ENCODE results near the gene AXIN1. TPM values are rescaled to one million over a fixed set of nuclear protein-coding genes. Genes with fewer than 3 reads are reported as not detected.
"Not testable (repeated sequence)": the region's sequence is repeated elsewhere in the genome, so short reads cannot be mapped to it uniquely, and the experiment has no call there.

The AXIN1 gene
- total RNA-seq, 4 donors from 2014 or later: 34.3 to 38.4 (median 37.2) TPM

DNA sequence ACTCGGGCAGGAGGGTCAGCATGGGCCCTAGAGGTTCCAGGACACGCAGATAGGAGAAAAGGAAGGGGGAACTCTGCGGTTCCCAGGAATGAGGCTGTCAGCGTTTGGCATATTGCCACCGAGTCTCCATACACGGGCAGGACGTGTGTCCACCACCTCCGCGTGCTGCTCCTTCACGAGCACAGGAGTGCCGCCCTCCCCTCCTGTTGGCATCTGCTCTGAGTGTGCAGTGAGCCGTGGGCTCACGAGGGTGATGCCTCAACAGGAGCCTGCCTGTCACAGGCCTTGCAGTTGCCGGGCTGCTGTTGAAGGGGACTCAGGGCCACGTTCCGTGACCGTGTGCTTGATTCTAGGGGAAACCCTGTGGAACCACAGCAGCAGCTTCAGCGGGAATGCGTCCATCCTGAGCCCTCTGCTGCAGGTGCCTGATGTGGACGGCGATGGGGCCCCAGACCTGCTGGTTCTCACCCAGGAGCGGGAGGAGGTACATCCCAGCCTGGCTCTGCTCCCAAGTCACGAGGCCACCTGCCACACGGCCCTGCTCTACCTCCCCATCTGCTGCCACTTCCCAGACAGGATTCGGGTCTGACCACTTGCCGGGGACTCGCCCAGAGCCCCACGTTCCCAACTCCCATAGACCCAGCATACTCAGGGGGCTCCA lies 91.4 kb downstream of the AXIN1 start:
- Histone ChIP-seq H3K27me3 (no peaks in the 10 kb centered on the region), H3K27ac (no peak overlapping the region), H3K4me3 (no peak overlapping the region), H3K9me3 (no peaks in the 10 kb centered on the region), H3K36me3 (peaks cover 74% of the 10 kb centered on the region), H3K4me1 (peaks cover 7% of the 10 kb centered on the region)
- WGBS: 84% methylated on average over 10 of the region's 28 CpGs
- no peak for DNase-seq (ENCODE audit: low spot score in 2 of 2)
- TF ChIP-seq, protein P1, sequence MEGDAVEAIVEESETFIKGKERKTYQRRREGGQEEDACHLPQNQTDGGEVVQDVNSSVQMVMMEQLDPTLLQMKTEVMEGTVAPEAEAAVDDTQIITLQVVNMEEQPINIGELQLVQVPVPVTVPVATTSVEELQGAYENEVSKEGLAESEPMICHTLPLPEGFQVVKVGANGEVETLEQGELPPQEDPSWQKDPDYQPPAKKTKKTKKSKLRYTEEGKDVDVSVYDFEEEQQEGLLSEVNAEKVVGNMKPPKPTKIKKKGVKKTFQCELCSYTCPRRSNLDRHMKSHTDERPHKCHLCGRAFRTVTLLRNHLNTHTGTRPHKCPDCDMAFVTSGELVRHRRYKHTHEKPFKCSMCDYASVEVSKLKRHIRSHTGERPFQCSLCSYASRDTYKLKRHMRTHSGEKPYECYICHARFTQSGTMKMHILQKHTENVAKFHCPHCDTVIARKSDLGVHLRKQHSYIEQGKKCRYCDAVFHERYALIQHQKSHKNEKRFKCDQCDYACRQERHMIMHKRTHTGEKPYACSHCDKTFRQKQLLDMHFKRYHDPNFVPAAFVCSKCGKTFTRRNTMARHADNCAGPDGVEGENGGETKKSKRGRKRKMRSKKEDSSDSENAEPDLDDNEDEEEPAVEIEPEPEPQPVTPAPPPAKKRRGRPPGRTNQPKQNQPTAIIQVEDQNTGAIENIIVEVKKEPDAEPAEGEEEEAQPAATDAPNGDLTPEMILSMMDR (IDR thresholded peaks at IDR 0.05): no peak
- no peak for TF ChIP-seq POLR2A (IDR thresholded peaks at IDR 0.05)
- TF ChIP-seq EP300 (IDR thresholded peaks at IDR 0.05): no peak
- TF ChIP-seq POLR2AphosphoS5 (IDR thresholded peaks at IDR 0.05): no peak

- no peaks in the 10 kb centered on the region for H3K27me3 ChIP-seq
- TF ChIP-seq POLR2AphosphoS5 (IDR thresholded peaks at IDR 0.05) (no peak), POLR2A (IDR thresholded peaks at IDR 0.05) (no peak), EP300 (IDR thresholded peaks at IDR 0.05) (no peak)
- TF ChIP-seq, protein P1 (IDR thresholded peaks at IDR 0.05): no peak
- H3K9me3 ChIP-seq: no peaks in the 10 kb centered on the region
- no peak for DNase-seq (ENCODE audit: low spot score in 2 of 2)
- peaks cover 80% of the 10 kb centered on the region for H3K36me3 ChIP-seq
- 95% methylated on average over 15 of the region's 19 CpGs for WGBS
- H3K4me1 ChIP-seq: peaks cover under 1% of the 10 kb centered on the region
- H3K27ac ChIP-seq: no peak overlapping the region
- H3K4me3 ChIP-seq: no peak overlapping the region
Measured at GRCh38 chr16:260326-260725, 92.2 kb downstream of the AXIN1 start.

DNA sequence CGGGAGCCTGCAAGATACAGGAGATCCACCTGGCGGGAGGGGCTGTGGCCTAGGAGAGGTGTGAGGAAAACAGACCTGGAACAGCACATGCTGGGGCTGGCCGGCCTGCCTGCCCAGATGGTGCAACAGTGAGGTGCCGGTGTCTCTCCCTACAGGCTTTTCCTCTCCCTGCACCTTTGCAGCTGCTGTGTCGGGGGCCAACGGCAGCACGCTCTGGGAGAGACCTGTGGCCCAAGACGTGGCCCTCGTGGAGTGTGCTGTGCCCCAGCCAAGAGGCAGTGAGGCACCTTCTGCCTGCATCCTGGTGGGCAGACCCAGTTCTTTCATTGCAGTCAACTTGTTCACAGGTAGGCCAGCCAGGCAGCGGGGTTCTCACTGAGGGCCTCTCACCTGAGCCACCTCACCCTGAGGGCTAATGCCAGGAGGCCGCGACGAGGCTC lies 92.7 kb downstream of the AXIN1 start:
- 92% methylated on average over 11 of the region's 13 CpGs for WGBS
- Histone ChIP-seq H3K4me1 (no peaks in the 10 kb centered on the region), H3K36me3 (peaks cover 80% of the 10 kb centered on the region), H3K4me3 (no peak overlapping the region), H3K27me3 (no peaks in the 10 kb centered on the region), H3K9me3 (no peaks in the 10 kb centered on the region), H3K27ac (no peak overlapping the region)
- no peak for DNase-seq (ENCODE audit: low spot score in 2 of 2)
- TF ChIP-seq POLR2AphosphoS5 (IDR thresholded peaks at IDR 0.05) (no peak), EP300 (IDR thresholded peaks at IDR 0.05) (no peak), POLR2A (IDR thresholded peaks at IDR 0.05) (no peak)
- TF ChIP-seq, protein P1 (IDR thresholded peaks at IDR 0.05): no peak

DNA sequence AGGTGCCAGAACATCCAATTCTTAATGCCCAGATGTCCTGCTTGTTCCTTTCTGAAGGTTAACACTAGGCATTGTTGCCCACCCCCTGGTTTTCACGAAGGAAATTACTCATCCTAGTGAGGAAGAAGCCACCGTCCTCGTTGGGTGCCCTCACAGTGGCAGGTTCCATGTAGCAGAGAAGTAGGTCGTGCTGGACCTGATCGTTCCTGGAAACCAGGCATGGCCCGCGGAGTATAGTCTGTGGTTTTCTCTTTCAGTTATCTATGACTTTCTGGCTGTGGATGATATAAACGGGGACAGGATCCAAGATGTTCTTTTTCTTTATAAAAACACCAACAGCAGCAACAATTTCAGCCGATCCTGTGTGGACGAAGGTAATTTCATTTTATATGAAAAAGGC lies 93.3 kb downstream of the AXIN1 start:
- Histone ChIP-seq H3K27me3 (no peaks in the 10 kb centered on the region), H3K4me1 (no peaks in the 10 kb centered on the region), H3K36me3 (peaks cover 80% of the 10 kb centered on the region), H3K9me3 (no peaks in the 10 kb centered on the region), H3K27ac (no peak overlapping the region), H3K4me3 (no peak overlapping the region)
- 88% methylated on average over 10 of the region's 10 CpGs for WGBS
- DNase-seq (ENCODE audit: low spot score in 2 of 2): no peak
- TF ChIP-seq, protein P1 (IDR thresholded peaks at IDR 0.05): no peak

GRCh38 chr16:258091-258490 lies 94.4 kb downstream of the AXIN1 start:
- not testable (repeated sequence) for H3K9me3 ChIP-seq; DNase-seq (ENCODE audit: low spot score in 2 of 2); H3K4me3 ChIP-seq; H3K27ac ChIP-seq; H3K4me1 ChIP-seq; H3K27me3 ChIP-seq
- peaks cover 71% of the 10 kb centered on the region for H3K36me3 ChIP-seq
- WGBS: 95% methylated on average over 12 of the region's 13 CpGs

- Histone ChIP-seq H3K36me3 (peaks cover 54% of the 10 kb centered on the region), H3K9me3 (no peaks in the 10 kb centered on the region), H3K4me1 (no peaks in the 10 kb centered on the region), H3K27ac (no peak overlapping the region), H3K4me3 (no peak overlapping the region), H3K27me3 (no peaks in the 10 kb centered on the region)
- WGBS: 92% methylated on average over 6 of the region's 6 CpGs
- no peak for DNase-seq (ENCODE audit: low spot score in 2 of 2)
- TF ChIP-seq POLR2A (IDR thresholded peaks at IDR 0.05) (no peak), POLR2AphosphoS5 (IDR thresholded peaks at IDR 0.05) (no peak)
- TF ChIP-seq, protein P1 (IDR thresholded peaks at IDR 0.05): no peak
Measured at GRCh38 chr16:255183-255582, 97.3 kb downstream of the AXIN1 start.
